Gastrocnemius medialis (tissue), 4 donors: ENCODE results near the gene COL27A1.
"Not testable (repeated sequence)": the region's sequence is repeated elsewhere in the genome, so short reads cannot be mapped to it uniquely, and the experiment has no call there.

Source experiments
- CTCF ChIP-seq, 5 experiments: fragments of 450-650 bp in 3 of 5; fragments of 200-600 bp in 2 of 5; sonication (generic) in 2 of 5; IDR thresholded peaks in 4 of 5; conservative IDR thresholded peaks in 1 of 5; 1 replicate in 4 of 5; 2 replicates in 1 of 5; pipeline ENCODE4 v1.5.1; 2016 to 2019; ENCODE audit warnings: antibody characterized with exemption in 5 of 5, mild to moderate bottlenecking in 3 of 5, moderate library complexity in 3 of 5
- POLR2A ChIP-seq, 2 donors: fragments of 450-650 bp; IDR thresholded peaks; one replicate each; pipeline ENCODE4 v1.6.1; 2017; ENCODE audit warnings: antibody characterized with exemption in 2 of 2, mild to moderate bottlenecking in 2 of 2, moderate library complexity in 2 of 2

GRCh38 chr9:114333718-114334117 is 178.4 kb downstream of the COL27A1 start:
- not testable (repeated sequence) for TF ChIP-seq CTCF (IDR thresholded peaks at IDR 0.05 in 4 of 5, conservative IDR thresholded peaks at IDR 0.05 in 1 of 5); POLR2A (IDR thresholded peaks at IDR 0.05)
